Left hindlimb (tissue), 1 donor: ENCODE results near the gene COL2A1.
"Not testable (repeated sequence)": the region's sequence is repeated elsewhere in the genome, so short reads cannot be mapped to it uniquely, and the experiment has no call there.

Source experiments
- DNase-seq: peaks from one replicate; pipeline ENCODE4 v3.0.0-alpha.2; 2018

COL2A1 gene

DNA sequence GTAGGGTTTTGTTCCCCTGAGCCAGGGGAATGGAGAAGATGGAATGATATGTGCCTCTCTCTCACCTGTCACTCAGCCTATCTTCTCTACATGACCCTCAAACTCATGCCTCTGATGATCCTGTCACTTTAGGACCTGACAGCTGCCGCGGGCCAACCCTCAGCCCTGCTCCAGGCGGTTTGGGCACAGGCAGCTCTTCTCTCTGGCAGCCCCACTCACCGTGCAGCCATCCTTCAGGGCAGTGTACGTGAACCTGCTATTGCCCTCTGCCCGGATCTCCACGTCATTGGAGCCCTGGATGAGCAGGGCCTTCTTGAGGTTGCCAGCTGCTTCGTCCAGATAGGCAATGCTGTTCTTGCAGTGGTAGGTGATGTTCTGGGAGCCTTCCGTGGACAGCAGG lies 30.4 kb downstream of the COL2A1 start:
- DNase-seq: peak; percentile 31

DNA sequence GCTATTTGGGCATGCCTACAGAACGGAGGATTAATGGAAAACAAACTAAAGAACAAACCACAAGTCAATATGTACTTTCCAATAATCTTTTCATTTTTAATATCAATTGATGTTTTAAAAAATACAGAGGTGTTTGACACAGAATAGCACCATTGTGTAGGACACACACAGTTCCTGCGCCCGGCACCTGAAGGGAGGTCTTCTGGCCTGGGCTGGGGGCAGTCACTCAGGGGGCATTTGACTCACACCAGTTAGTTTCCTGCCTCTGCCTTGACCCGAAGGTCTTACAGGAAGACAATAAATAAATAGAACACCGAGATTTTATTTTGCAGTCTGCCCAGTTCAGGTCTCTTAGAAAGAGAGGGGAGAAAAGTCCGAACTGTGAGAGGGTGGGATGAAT lies 31.4 kb downstream of the COL2A1 start:
- DNase-seq: peak; percentile 19

DNA sequence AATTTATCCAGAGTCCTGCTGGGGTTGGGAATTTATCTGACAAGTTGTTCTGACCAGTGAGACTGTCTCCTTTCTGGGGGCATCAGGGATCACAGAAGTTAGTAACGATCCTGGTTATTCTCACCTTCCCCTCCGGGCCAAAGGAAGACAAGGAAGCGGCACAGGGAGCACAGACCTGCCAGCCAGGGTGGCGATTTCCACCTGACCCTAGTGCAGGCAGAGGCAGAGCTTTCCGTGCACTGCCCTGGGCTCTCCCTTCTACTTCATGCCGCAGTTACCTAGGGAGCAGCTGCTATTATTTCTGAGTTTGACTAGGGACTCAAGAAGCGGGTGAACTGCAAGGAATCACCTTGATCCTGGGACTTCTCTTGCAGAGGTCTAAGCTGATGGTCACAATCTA lies 33.4 kb downstream of the COL2A1 start:
- peak; percentile 32 for DNase-seq

DNA sequence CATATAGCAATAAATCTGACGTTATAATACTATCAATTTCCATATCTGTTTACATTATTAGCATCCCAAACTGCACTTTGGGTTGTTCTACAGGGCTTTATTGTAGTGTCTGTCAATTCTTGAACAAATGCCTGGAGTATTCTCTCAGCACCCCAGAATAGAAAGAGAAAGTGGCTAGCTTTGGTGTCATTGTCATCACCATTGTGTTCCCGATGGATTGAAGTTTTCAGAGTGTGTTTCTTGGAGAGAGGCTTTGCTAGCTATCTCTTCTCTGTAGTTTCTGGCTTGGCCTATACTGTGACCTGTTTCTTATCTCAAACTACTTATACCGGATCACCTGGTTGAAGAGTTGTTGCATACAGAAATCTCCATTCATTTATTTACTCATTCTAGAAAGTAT lies 34.4 kb downstream of the COL2A1 start:
- DNase-seq: no peak

DNA sequence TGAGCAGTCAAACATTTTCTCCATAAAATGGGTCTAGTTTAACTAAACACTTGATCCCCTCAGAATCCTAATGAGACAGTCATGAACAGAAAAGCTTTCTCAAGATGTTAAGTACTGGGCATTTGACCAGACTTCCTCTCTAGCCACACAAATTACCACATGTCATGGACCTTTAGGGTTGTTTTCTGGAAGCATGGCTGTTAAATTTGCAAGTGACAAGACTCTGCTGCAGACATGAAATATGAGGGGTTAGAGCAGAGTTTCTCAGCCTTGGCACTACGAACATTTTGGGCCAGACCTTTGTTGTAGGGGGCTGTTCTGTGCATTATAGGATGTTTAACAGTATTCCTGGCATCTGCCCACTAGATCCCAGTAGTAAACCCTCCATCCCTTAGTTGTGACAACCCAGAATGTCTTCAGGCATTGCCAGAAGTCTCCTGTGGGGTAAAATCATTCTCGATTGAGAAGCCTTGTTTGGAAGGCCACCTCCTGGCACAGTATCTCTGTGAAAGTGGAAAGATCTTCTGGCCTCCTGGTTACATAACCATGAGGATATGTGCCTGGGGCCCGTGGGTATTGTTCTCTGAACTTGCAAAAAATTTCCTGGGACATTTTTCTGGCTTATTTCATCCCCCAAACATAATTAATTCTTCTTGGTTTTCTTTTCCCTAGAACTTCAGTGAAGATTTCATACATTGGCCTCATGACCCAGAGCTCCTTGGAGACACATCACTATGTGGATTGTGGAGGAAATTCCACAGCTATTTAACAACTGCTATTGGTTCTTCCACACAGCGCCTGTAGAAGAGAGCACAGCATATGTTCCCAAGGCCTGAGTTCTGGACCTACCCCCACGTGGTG lies 36.6 kb downstream of the COL2A1 start:
- peak; percentile 44 for DNase-seq

DNA sequence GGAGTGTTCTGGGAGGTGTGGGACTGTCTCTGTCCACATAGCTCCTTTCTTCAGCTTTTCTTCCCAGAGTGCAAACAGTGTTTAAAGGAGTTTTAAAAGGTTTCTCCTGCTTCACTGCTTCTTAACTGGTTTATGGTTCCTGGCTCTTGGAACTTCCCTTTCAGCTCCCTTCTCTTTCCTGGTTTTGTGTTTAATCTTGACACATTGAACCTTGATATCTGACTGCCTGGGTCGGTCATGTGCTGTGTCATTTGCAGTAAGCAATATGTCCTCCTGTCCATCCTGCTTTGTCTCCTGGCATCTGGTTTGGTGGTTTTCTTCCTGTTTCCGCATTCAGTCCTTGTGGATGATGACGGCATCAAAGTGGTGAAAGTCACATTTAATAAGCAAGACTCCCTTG lies 38.7 kb downstream of the COL2A1 start:
- DNase-seq: no peak

DNA sequence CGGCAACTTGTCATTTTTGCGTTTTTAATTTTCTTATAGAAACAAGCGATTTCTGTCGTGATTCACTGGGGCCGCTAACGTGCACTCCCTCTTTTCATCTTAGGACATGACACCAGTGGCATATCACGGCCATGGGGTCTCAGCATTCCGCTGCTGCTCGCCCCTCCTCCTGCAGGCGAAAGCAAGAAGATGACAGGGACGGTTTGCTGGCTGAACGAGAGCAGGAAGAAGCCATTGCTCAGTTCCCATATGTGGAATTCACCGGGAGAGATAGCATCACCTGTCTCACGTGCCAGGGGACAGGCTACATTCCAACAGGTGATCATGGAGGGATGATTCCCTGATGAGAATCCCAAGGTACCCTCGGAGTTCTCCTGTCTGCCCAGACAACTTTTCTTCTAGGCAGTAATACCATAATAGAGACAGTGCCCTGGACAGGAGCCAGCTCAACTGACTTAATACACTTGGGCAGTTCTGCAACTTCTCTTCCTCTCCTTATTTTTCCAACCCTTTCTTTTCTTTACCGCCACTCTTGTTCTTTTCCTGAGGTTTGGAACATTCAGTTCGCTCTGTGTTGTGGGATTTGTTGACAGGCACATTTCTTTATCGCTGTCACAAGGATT lies 40.1 kb downstream of the COL2A1 start:
- peak; percentile 29 for DNase-seq

DNA sequence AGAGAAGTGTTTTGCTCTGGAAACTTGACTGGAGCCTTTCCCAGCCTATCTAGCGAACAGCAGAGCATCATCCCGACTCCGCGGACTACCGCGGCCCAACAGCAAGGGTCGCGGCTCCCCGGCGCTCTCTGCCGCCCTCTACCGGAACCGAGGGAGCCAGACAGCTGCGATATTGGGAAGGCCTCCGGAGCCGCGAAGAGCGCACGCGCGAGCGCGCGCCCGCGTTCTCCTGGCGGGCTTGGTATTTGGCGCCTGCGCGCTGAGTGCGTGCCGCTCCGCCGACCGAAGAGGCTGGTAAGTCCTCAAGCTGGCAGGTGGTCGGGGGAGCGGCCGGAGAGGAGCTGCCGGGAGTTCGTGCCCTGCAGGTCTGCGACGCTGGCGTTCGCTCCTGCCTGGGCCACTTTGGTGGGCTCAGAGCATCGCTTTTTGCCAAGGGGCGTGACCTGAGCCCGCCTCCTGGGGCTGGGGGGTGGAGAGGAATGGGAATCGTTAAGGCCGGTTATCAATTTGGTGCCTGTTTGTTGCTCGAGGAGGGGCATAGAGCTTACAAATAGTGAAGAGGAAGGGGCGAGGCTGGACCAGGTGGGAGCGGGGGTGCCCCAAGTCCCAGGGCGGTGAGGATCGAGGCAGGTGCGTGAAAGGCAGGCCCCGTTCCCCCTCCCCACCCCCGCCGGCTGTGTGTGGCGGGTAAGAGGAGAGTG lies 40.8 kb downstream of the COL2A1 start, which contains the start of gene TMEM106C:
TMEM106C (plus strand) TSS at position 257 of the 701 bp plus-strand sequence. CDS start 641 bp downstream, outside the sequence.
- DNase-seq: peak; percentile 95

DNA sequence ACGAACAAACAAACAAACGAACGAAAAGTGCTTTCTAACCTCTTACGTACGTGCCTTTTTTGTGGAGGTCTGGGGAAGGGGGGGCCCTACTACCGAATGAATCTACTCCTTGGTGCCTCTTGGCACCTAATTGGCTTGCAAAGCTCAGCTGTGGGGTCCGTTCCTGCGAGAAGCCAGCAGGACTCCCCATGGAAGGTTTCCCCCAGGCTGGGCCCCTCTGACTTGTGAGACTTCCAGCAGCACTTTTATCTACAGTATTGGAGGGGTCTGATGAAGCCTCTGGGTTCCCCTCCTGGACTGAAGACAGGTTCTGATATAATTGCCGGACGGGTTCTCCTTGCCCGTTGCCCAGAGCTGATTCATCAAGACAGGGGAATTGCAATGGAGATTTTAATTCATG lies 42.1 kb downstream of the COL2A1 start:
- no peak for DNase-seq

DNA sequence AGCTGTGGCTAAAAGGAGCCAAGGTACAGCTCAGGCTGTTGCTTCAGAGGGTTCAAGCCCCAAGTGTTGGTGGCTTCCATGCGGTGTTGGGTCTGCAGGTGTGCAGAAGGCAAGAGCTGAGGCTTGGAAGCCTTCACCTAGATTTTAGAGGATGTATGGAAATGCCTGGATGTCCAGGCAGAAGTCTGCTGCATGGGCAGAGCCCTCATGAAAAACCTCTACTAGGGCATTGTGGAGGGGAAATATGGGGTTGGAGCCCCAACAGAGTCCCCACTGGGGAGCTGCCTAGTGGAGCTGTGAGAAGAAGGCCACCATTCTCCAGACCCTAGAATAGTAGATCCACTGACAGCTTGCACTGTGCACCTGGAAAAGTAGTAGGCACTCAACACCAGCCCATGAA lies 46.6 kb downstream of the COL2A1 start:
- not testable (repeated sequence) for DNase-seq

DNA sequence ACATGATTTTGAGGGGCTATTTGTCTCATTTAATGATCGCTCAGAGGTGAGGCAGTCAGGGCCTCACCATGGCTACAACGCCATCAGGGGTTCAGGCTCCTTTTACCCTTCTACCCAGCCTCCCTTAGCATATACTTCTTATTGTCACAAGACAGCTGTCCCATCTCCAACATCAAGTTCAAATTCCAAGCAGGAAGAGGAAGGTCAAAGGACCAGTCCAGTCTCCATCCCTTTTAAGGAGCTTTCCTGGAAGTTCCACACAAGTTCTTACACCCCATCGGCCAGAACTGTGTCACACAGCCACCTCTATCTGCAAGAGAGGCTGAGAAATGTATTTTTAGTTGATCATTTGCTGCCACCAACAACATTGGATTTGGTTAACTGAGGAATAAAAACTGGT lies 49.2 kb downstream of the COL2A1 start:
- DNase-seq: no peak

DNA sequence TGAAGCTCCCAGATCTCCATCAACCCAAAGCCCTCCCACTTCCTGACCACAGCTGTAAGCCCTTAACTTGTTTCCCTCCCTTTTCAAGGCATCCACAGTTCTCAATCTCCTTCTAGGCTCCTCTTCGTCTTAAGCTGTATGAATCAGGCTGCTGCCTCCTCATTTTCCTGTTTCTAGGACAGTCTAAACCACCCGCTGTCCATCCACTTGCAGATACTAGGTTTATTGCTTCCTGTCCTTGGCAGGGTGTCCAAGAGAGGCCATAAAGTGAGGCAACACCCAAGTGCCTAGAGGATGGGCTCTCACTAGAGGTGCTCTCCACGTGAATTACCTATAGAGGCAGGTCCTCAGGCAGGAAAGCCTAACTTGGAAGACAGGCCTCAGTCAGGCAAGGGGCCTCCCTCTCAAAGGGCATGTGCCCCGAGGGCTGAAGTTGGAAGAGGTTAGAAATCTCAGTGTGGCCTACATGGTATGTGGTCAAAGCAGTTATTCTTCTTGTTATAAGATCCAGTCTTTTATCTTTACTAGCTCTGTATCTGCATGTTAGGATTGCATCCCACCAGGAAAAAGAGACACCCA lies 49.7 kb downstream of the COL2A1 start:
- DNase-seq: no peak

DNA sequence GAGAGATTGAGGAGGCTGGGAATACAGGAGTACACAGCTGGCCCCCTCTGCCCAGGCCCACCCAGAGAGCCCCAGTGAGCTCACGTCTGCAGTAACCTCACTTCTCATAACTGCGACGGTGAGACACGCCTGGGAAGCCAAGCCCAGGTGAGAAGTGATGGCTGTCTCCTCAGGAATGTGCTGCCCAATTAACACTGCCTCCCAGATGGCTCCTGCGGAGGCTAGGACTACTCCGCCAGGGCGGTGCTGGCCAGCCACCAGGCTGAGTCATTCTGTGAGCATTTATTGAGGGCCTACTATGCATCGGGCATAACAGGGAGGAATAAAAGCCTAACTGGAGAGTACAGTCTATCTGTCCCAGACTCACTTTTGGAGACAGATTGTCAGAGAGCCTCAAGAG lies 50.2 kb downstream of the COL2A1 start:
- DNase-seq: no peak

DNA sequence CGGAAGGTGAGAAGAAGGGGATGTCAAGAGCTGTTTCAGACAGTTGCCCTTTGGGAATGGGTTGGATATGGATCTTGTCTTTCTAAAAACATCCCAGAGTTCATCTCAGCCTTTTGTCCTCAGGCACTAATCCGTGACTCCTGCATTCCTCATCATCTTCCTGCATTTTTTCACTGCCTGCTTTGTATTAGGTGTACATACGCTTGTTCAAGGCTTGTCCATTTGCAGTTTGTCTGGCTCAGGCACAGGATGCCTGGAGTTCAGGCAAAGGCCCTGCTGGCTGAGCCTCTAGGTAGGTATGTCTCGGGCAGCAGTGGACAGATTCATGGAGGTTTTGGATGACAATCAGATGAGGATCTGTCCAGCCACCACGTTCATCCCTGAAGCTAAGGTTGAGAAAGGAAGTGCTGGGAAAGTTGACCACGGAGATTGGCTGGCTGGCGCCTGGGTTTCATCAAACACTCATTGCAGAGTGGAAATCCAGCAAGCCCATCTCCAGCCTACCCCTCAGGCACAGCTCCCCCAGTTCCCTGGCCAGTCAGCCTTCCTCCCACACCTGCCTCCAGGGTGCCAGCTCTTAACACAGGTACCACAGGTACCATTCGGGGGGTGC lies 53.3 kb downstream of the COL2A1 start:
- DNase-seq: no peak

DNA sequence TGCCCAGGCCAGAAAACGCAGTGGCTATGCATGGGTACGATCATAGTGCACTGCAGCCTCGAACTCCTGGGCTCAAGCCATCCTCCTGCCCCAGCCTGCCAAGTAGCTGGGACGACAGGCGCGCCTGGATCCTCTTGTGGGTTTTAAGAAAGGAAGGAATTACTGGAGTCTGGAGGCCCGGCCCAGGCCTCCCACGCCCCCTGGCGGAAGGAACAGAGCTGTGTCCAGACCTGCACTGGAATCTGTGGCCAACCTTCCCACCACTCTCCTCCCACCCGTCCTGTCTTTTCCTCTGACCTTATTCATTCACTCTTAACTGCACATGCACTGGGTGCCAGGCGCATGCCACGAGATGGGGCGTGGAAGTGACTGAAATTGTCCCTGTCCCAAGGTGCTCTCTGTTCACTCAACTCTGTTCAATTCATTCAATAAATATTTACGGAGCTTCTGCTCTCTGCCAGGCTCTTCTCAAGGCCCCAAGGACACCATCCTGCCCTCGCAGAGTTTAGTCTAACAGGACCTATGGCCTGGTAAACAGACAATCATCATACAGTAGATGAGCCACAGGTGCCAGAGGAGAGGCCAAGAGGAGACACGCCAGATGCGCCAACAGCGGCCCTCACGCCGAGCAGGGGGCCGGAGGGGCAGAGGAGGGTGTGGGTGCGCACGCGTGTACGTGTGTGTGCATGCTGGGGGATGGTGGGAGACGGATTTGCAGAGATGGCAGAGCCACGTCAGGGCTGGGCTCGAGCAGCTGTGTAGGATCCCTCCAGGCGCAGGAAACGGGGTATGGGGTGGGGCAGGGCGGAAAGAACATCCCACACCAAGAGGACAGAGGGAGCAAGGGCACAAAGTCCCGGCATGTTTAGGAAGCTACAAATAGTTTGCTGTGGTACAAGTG lies 54.6 kb downstream of the COL2A1 start:
- DNase-seq: peak; percentile 83

DNA sequence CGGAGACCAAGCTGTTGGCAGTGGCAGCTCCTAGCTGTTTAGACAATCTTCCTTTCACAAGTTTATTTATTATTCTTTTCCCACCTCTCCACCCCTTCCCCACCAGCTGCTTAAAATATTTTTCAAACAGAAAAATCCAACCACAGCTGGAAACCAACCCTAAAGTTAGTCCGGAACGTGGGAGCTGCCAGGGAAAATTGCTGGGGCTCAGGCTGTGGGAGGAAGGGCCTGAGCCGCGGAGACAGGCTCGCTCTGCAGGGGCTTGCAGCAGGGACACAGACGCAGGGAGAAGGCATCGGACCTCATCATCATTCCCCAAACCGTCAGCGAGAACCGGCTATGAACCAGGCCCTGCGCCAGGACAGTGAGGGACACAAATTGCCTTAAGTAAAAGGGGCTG lies 56.9 kb downstream of the COL2A1 start:
- DNase-seq: peak; percentile 70

DNA sequence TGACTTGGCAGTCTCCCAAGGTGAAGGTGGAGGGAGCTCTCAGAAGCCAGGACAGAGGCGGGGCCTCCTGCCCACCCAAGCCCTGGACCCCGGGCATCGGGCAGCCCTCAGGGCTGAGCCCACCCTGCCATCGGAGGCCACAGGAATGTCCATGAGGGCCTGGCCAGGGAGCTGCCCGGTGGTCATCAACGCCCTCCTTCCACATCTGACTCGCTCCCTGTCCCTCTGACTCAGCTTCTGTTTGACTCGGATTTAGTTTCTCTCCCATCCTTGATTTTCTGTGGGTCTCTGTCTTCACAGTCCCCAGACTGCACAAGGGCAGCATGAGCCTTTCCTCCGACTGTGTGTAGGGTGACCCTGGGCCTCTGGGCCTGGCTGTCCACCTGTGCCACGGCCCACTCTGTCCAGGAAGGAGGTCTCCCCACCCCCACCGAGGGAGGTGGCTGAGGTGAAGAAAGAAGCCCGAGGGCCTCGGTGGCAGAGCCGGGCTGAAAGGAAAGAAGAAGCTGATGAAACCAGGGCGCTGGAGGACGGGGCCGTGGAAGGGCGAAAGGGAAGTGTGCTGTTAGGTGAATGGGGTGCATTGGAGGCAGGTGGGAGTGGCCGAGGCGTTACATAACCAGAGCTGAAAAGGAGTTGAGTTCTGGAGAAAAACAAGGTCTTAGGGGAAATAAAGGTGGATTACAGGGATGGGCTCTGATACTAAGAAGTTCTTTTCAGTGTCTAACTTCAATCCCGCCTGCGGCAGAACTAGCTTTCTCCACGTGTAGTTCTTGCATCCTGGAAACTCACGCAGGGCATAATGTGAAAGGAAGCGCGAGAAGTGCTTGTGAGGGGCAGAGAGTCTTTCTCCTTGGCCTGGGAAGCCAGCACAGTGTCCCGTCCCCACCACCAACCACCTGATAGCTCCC lies 57.6 kb downstream of the COL2A1 start:
- DNase-seq: no peak

DNA sequence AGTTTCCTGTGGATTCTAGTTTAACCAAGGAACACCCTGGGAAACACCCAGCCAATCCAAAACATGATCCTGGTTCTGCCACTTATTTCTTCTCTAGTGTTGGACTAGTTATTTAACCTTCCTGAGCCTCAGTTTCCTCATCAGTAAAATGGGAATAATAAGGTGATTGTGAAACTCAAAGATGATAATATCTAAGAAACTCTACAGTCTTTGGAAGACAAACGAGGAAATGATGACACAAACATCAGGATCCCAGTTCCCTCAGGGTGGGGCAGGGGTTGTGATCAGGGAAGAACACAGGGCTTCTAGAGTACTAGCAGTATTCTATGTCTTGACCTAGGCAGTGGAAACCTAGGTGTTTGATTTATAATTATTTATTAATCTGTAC lies 58.9 kb downstream of the COL2A1 start:
- no peak for DNase-seq

DNA sequence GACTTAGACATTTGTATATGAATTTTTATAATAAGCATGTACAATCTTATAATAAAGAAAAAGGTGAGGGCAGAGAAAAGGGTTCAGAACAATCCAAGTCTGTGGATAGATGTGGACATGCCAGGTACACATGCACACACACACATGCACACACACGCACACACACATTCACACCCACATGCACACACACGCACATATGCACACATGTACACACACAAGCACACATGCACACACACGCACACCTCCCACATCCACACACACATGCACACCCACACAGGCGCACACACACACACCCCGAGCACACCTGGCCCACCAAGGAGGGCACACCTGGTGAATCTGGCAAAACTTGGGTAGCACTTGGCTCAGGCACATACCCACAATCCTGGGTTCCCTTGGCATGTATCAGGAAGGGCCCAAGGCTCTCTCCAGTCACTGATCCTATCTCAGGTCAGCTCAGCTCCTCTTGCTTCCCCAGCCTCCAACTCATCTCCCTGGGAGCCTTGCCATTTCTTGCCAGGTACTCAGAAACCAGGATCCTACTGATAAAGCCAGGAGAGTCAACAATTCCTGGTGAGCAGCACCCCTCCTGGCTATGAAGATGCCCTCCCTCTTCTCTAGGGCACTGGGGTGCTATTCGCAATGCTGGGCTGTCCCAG lies 59.5 kb downstream of the COL2A1 start:
- DNase-seq: no peak
